K562 (cell line): ENCODE results near the gene PPARD.

Experiments
- EGR1 ChIP-seq: fragments of 450-650 bp; conservative IDR thresholded peaks from 2 replicates; pipeline ENCODE4 v1.6.1; 2017; ENCODE audit warnings: mild to moderate bottlenecking
- ELF4 ChIP-seq: fragments of 450-650 bp; formaldehyde crosslinking; IDR thresholded peaks from 2 replicates; pipeline ENCODE4 v1.4.0; 2022; ENCODE audit warnings: missing genetic modification characterization
- ELK1 ChIP-seq: sonication (generic); formaldehyde crosslinking; IDR thresholded peaks from 2 replicates; pipeline ENCODE4 v1.8.1; 2022; ENCODE audit warnings: missing genetic modification reagents
- HDAC8 ChIP-seq: fragments of 450-650 bp; IDR thresholded peaks from 2 replicates; pipeline ENCODE4 v1.6.1; 2016; ENCODE audit warnings: mild to moderate bottlenecking, missing genetic modification characterization, moderate library complexity, missing compliant biosample characterization
- POLR2A ChIP-seq: fragments of 450-650 bp; conservative IDR thresholded peaks from 2 replicates; pipeline ENCODE4 v1.6.1; 2016
- RAD21 ChIP-seq, 2 experiments: fragments of 250-450 bp in 1 of 2; fragments of 450-650 bp in 1 of 2; sonication (Bioruptor Pico) in 1 of 2; formaldehyde crosslinking in 1 of 2; IDR thresholded peaks in 1 of 2; conservative IDR thresholded peaks in 1 of 2; 2 replicates each; pipeline versions ENCODE4 v1.4.0 to v1.8.0; 2020 to 2022; ENCODE audit warnings: mild to moderate bottlenecking in 2 of 2, moderate library complexity in 1 of 2
- ZBTB33 ChIP-seq: sonication (generic); formaldehyde crosslinking; IDR thresholded peaks from 2 replicates; pipeline ENCODE4 v1.8.1; 2023; ENCODE audit warnings: mild to moderate bottlenecking, missing genetic modification reagents
- ZNF77 ChIP-seq: fragments of 250-450 bp; sonication (Bioruptor Pico); IDR thresholded peaks from 2 replicates; pipeline ENCODE4 v1.5.0; 2020

- no peak for TF ChIP-seq RAD21 (CRISPR knock-in tag; conservative IDR thresholded peaks at IDR 0.05 in 1 of 2, IDR thresholded peaks at IDR 0.05 in 1 of 2)
- no peak for TF ChIP-seq EGR1
- no peak for TF ChIP-seq ELF4
- no peak for TF ChIP-seq POLR2A
- no peak for TF ChIP-seq HDAC8 (tag)
- no peak for TF ChIP-seq ZBTB33 (CRISPR knock-in tag)
- no peak for TF ChIP-seq ZNF77 (CRISPR knock-in tag)
- TF ChIP-seq ELK1 (CRISPR knock-in tag): no peak
Observed at GRCh38 chr6:35392773-35393672, 50.7 kb downstream of the PPARD start.
